Measurements from ENCODE around the gene ABTB2. TPM values are rescaled to one million over a fixed set of nuclear protein-coding genes. Genes with fewer than 3 reads are reported as not detected.

Gene ABTB2
- total RNA-seq, 1 experiment from 2014 or later = 5.5 TPM

DNA sequence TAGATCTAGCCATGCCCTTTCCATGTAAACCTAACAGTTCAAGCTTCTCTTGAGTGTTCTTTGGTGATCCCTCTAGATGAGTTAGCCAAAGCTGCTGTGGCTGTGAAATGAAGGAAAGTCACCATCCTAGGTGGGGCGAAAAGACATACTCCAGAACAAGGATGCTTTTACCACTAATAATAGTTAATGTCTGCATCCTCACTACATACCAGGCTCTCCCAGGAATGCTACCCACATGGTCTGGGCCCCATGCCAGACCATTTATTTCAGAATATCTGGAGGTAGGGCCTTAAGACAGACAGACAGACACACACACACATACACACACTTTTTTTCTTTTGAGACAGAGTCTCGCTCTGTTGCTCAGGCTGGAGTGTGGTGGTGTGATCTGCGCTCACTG, 14.7 kb downstream of the ABTB2 start:
- H3K27ac ChIP-seq (ENCODE audit: insufficient read length, low read depth, low read length) = no peak overlapping the region
- no peak overlapping the region for H3K14ac ChIP-seq (ENCODE audit: insufficient read depth, low read length)
- Mint-ChIP-seq H3K36me3 (ENCODE audit: insufficient read depth in 1 of 3, low read depth in 3 of 3) (no peaks in the 10 kb centered on the region; a peak in 1 of 7 replicates), H3K4me1 (peaks cover 23 to 31% of the 10 kb centered on the region in 2 experiments), H3K27ac (no peak overlapping the region), H3K4me3 (no peak overlapping the region), H3K27me3 (ENCODE audit: low read depth) (no peaks in the 10 kb centered on the region), H3K9me3 (no peaks in the 10 kb centered on the region; a peak in 1 of 5 replicates)
- no peak overlapping the region for H3K9ac ChIP-seq (ENCODE audit: extremely low read depth, insufficient read length, low read length)
- no peak overlapping the region for H3K4ac ChIP-seq (ENCODE audit: low read depth, low read length)
- no peak overlapping the region for H2BK120ac ChIP-seq (ENCODE audit: low read depth, low read length, poor library complexity, severe bottlenecking)
- no peaks in the 10 kb centered on the region for H3K23me2 ChIP-seq (ENCODE audit: insufficient read length, low read depth, low read length, poor library complexity, severe bottlenecking)
- H3K27me3 ChIP-seq (ENCODE audit: insufficient read depth, low read length) = no peaks in the 10 kb centered on the region
- H3K79me1 ChIP-seq (ENCODE audit: insufficient read depth, low read depth, low read length, poor library complexity, severe bottlenecking) = no peaks in the 10 kb centered on the region
- no peak overlapping the region for H4K8ac ChIP-seq (replicated peaks; ENCODE audit: insufficient read length, low read depth, low read length)
- no peak overlapping the region for H4K5ac ChIP-seq (ENCODE audit: insufficient read length, low read depth, low read length)
- H3K4me2 ChIP-seq (ENCODE audit: insufficient read depth, insufficient read length, low read length) = no peak overlapping the region
- no peak overlapping the region for H2AK5ac ChIP-seq (ENCODE audit: insufficient read length, low read length)
- peaks cover 2% of the 10 kb centered on the region; the same call in 1 of the 2 replicates for H3K79me2 ChIP-seq (ENCODE audit: insufficient read depth, low read length)
- DNase-seq = no peak
- no peak overlapping the region for H3K56ac ChIP-seq (ENCODE audit: insufficient read length, low read depth, low read length)
- no peaks in the 10 kb centered on the region for H4K20me1 ChIP-seq (ENCODE audit: control insufficient read depth, insufficient read depth, insufficient read length)
- WGBS (ENCODE audit: extremely low coverage, insufficient read length, low lambda C conversion rate) = no CpG with 5 or more reads among the region's 3 CpGs
- H3K18ac ChIP-seq (ENCODE audit: insufficient read length, low read depth, low read length) = no peak overlapping the region
- no peaks in the 10 kb centered on the region for H3K9me3 ChIP-seq (ENCODE audit: control insufficient read depth, low read depth, low read length)
- H2AFZ ChIP-seq (ENCODE audit: low read length) = no peak overlapping the region
- no peak overlapping the region for H2BK5ac ChIP-seq (ENCODE audit: insufficient read length, low read length)
- H3K4me1 ChIP-seq (ENCODE audit: insufficient read depth, low read length) = peaks cover 5% of the 10 kb centered on the region; the same call in 1 of the 2 replicates
- H2BK15ac ChIP-seq (ENCODE audit: low read depth, low read length) = no peak overlapping the region
- H4K91ac ChIP-seq (ENCODE audit: insufficient read length, low read depth, low read length) = no peak overlapping the region
- H2BK12ac ChIP-seq (ENCODE audit: insufficient read length, low read depth, low read length) = no peak overlapping the region
- H3K23ac ChIP-seq (ENCODE audit: insufficient read length, low read depth, low read length) = no peak overlapping the region
- H3T11ph ChIP-seq (ENCODE audit: low read length) = no peak overlapping the region
- TF ChIP-seq, protein P1, sequence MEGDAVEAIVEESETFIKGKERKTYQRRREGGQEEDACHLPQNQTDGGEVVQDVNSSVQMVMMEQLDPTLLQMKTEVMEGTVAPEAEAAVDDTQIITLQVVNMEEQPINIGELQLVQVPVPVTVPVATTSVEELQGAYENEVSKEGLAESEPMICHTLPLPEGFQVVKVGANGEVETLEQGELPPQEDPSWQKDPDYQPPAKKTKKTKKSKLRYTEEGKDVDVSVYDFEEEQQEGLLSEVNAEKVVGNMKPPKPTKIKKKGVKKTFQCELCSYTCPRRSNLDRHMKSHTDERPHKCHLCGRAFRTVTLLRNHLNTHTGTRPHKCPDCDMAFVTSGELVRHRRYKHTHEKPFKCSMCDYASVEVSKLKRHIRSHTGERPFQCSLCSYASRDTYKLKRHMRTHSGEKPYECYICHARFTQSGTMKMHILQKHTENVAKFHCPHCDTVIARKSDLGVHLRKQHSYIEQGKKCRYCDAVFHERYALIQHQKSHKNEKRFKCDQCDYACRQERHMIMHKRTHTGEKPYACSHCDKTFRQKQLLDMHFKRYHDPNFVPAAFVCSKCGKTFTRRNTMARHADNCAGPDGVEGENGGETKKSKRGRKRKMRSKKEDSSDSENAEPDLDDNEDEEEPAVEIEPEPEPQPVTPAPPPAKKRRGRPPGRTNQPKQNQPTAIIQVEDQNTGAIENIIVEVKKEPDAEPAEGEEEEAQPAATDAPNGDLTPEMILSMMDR (conservative IDR thresholded peaks at IDR 0.05) = no peak
- H2BK20ac ChIP-seq (ENCODE audit: low read depth, low read length, poor library complexity, severe bottlenecking) = no peak overlapping the region
